ENCODE data around the gene DDB1.

DDB1 gene

DNA sequence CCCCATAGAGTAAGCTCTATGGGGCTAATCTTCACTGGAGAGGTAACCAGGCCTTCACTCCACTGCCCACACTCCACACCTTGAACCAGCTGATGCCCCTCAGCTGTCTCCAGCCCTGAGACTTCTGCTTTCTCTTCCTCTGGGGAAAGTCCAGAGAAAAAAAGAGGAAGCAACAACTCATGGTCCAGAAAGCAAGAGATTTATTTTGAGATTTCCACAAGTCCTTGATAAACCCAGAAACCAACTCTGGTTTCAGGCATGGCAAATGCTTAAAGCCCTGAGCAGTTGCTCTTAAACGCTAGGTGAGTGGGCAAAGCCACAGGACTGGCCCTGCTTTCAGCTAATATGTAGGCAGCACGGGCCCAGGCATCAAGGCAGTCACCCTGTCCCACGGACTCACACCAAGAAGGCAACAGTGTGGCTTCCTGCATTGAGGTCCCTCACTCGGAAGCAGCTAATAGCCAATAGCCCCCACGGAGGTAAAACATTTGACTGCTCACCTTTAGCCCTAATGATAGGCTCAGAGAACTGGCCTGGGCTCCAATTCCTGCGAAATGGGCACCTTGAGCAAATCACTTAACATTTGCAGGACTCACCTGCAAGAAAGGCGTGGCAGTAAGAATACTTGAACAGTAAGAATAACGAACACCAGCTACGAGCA lies 24.5 kb upstream of the DDB1 start:
- no peak for DNase-seq (ENCODE audit: low read depth, low spot score)
- no peak overlapping the region for H3K27ac ChIP-seq

DNA sequence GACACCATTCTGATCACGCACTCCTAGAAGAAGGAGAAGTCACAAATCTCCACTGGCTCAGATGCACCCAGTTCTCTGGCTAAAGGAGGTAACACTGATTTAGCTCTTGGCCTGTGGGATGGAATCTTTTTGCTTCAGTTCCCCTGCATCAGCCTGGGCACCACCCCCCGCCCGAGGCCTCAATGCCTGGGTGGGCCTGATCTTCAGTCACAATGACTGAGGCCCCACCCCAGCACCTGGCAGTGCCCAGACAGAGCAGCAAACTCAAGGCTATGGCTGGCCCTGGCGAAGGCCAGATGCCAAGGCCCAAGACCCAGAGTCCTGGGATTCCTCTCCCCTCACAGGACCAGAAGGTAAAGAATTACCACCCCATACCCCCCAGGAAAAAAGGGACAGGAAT lies 23.8 kb upstream of the DDB1 start:
- no peak for DNase-seq (ENCODE audit: low read depth, low spot score)
- H3K27ac ChIP-seq: no peak overlapping the region

DNA sequence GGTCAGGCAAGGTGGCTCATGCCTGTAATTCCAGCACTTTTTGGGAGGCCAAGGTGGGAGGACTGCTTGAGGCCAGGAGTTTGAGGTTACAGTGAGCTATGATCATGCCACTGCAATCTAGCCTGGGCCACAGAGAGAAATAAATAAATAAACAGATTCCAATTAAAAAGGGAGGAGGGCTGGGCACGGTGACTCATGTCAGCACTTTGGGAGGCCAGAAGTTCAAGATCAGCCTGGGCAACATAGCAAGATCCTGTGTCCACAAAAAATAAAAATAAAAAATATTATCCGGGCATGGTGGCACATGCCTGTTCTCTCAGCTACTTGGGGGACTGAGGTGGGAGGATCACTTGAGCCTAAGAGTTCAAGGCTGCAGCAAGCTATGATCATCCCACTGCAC lies 21.3 kb upstream of the DDB1 start:
- DNase-seq (ENCODE audit: low read depth, low spot score): no peak
- H3K27ac ChIP-seq: no peak overlapping the region

DNA sequence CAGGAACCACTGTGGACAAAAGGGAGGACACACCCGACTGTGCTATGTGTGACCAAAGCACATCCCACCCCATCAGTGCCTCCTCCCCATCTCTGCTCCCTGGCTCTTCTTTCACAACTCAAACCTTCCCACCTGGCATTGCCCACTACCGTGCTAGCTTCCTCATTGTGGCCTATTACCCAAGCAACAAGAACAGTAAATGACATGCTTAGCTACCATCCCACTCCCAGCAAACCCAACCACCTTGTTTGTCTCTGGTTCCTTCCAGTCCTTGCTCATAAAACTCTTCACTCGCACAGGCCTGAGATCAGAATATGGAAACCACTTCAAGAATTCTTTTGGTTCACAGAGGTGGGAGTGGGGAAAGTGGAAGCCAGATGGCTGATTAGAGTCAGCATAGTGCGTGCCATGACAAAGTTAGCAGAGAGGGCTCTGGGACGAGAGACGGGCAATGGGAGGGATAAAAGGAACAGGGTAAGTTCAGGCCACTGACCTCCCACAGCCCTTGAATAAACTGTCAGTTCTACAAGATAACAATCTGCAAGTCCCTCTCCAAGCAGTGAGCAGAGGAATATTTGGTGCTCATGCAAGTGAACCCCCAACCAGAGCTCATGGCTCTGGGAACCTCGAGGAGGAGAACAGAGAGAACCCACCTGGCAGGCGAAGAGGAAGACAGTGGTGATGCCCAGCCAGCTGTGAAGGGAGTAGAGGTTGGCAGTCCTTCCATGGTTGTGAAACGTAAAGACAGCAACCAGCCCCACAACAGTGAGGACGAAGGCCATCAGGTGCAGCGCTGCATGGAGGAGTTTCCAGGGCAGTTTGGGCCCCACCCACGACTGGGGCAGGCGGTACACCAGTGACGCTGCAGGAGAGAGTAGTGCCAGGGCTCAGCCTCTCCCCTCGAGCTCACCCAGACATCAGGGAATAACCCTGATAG lies 20.5 kb upstream of the DDB1 start:
- H3K27ac ChIP-seq: no peak overlapping the region
- DNase-seq (ENCODE audit: low read depth, low spot score): no peak

DNA sequence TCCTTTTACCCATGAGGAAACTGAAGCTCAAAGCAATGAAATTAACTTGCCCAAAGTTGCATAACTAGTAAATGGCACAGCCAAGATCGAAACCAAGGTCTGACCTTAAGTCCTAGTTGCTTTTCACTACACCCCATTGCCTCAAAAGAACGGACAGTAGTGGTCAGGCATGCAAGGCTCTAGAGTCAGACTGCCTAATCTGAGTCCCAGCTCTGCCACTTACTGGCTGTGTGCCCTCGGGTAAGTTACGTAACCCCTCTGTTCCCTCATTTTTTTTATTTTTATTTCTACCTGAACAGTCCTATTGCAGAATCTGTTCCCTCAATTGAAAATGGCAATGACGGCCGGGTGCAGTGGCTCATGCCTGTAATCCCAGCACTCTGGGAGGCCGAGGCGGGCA lies 19.1 kb upstream of the DDB1 start:
- H3K27ac ChIP-seq: no peak overlapping the region
- no peak for DNase-seq (ENCODE audit: low read depth, low spot score)

DNA sequence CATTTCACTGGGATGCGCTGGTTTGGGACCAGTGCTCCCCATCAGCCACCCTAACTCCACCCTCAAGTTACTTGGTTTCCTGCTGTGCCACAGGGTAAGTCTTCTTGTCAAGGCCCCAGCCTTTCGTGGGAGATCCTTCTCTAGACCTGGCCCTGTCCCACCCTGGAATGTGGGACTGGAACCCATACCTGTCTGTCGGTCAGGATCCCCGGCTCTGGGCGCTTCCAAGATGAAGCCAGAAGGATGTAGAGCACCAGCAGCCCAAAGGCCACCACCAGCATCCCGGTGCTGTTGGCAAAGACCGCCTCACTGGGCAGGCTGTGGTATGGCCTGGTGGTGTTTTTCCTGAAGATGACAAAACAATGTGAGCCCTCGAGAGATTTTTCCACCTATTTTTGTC lies 17.9 kb upstream of the DDB1 start:
- DNase-seq (ENCODE audit: low read depth, low spot score): no peak
- no peak overlapping the region for H3K27ac ChIP-seq

DNA sequence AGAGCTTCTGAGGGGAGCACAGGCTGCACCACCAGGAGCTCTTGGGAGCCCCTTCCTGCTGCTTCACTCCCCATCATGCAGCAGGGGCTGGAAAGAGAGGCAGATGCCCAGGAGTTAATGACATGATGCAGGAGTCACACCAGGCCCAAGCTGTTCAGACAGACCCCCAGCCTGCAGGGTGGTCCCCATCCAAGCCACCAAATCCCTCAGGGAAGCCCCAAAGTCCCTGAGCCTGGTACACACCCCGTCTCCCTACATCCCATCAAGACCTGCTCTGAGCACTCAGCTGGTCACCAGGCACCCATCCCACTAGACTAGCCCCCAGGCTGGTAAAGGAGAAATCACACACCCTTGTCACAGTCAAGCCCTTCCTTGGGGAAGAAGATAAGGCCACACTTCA lies 17.4 kb upstream of the DDB1 start:
- no peak for DNase-seq (ENCODE audit: low read depth, low spot score)
- H3K27ac ChIP-seq: no peak overlapping the region

DNA sequence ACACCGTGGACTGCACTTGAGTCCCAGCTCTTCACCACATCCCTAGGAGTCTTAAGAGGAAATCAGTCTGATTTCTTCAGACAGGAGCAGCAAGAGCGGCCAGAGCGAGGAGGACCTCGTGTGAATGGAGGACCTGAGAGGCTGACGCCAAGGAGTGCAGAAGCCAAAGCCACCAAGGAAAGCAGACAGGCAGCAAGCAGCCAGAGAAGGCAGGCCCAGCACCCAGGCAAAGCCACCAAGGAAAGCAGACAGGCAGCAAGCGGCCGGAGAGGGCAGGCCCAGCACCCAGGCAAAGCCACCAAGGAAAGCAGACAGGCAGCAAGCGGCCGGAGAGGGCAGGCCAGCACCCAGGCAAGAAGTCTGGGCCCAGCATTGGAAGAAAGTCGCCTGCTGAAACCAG lies 17.0 kb upstream of the DDB1 start:
- no peak overlapping the region for H3K27ac ChIP-seq
- DNase-seq (ENCODE audit: low read depth, low spot score): no peak

DNA sequence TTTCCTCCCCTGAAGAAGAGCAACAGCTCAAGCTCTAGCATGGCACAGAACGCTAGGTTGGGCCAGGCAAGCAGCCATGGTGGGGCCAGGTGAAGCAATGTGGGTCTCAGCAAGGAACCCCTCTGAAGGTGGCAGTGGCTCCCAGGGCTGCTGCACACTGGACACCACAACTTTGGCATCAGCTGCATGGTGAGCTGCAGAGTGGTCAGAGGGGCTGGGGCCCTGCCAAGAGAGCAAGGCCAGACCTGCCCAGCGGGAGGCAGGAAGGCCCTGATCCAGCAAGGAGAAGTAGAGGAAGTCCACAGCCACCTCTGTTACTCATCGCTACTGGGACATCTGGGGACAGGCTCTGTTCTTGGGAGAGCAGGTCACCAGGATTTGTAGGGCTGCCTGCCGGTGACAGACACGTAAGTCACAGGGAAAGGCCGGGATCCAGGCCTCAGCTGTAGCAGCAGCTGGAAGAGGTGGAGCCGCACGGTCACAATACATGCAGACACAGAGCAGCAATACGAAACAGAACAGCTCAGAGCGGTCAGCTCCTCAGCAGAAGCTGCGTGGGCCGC lies 16.4 kb upstream of the DDB1 start:
- no peak overlapping the region for H3K27ac ChIP-seq
- no peak for DNase-seq (ENCODE audit: low read depth, low spot score)

DNA sequence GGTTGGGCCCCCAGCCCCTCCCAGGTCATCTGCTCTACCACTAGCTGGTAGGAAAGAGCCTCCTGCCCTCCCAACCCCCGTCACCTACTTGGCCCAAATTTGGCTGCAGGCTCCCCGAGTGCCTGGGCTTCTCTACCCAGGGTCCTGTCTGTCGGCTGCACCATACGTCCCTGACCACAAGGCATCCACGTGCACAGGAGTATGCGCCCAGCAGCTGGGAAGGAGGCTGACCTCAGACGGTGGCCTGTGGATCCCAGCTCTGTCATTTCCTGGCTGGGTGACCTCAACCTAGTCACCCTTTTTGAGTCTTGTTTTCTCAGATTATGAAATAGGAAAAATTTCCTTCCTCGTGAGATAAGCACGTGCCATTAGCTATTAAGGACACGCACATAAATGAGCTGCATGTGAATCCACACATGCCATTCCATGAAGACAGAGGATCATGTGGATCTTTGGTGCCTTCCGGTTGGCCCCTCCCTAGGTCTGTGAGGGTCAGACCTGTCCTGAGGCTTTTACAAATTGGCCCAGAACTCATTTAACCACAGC lies 15.1 kb upstream of the DDB1 start:
- no peak overlapping the region for H3K27ac ChIP-seq
- DNase-seq (ENCODE audit: low read depth, low spot score): no peak

DNA sequence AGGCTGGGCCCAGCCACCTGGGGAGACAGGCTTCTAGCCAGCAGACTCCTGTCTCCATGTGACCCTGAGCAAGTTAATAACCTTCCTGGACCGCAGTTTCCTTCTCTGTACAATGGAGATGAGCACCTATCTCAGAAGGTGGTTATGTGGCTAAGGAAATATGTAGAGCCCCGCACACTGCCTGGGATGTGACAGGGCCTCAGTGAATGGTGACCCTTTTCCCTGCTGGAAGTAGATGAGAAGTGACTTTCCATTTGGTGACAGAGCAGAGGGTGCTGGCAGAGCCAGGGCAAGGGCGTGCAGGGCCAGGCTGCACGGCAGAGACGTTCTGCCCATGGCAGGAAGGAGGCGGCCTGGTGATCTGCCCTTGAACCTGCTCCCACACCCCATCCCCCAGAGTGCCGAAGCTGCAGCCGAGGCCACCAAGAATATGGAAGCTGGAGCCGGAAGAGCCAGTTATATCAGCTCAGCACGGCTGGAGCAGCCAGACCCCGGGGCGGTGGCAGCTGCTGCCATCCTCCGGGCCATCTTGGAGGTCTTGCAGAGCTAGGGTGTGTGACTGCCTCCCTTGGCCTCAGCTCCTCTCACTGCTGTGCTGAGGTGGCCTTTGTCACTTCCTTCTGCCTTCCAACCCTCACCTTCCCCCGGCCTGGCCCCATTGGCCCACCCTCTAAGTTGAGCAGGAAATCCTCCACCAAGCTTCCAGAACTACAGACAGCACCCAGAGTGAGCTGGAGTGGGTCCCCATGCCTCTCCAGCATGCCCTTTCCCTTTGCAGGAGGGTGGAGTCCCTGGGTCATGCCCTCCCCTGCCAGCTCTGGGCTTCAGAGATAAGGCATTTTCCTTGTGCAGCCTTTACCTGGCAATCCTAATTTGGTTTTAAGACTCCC lies 13.3 kb upstream of the DDB1 start:
- no peak for DNase-seq (ENCODE audit: low read depth, low spot score)
- no peak overlapping the region for H3K27ac ChIP-seq

DNA sequence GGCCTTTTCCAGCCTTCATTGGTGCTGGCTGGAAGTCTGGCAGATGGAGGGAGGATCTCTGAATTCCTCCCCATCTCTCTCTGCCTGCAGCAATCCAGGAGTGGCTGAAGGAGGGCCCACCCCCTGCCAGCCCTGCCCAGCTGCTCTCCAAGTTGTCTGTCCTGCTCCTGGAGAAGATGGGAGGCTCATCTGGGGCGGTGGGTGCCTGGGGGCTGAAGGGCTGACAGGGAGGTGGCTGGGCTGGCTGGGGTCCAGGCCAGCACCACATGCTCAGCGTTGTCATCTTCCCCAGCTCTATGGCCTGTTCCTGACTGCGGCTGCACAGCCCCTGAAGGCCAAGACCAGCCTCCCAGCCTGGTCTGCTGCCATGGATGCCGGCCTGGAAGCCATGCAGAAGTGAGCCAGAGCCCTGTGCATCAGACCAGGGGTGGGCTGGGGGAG lies 12.3 kb upstream of the DDB1 start:
- H3K27ac ChIP-seq: no peak overlapping the region
- no peak for DNase-seq (ENCODE audit: low read depth, low spot score)

DNA sequence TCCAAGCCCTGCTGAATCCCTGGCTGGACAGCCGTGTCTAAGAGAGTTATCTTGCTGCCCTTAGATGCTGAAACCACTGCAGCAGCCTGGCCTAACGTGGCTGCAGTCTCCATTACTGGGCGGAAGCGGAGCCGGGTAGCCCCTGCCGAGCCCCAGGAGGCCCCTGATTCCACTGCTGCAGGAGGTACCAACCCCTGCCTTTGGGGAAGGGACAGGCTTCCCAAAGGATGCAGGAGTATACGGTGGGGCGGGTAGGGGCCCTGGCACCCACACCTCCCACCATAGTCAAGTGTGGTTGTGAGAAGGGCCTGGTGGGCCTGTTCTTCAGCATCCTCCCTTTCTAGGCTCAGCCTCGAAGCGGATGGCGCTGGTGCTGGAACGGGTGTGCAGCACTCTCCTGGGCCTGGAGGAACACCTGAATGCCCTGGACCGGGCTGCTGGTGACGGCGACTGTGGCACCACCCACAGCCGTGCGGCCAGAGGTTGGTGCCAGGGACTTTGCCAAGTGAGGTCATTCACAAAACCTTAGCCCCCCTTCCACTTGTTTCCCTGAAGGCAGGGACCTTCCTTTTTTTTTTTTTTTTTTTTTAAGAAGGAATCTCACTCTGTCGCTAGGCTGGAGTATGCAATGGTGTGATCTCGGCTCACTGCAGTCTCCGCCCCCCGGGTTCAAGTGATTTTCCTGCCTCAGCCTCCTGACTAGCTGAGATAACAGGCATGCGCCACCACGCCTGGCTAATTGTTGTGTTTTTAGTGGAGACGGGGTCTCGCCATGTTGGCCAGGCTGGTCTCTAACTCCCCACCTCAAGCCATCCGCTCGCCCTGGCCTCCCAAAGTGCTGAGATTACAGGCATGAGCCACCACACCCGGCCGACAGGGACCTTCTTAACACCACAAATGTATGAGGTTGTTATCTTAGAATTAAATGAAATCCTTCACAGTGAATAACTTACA lies 11.2 kb upstream of the DDB1 start:
- H3K27ac ChIP-seq: no peak overlapping the region
- no peak for DNase-seq (ENCODE audit: low read depth, low spot score)

DNA sequence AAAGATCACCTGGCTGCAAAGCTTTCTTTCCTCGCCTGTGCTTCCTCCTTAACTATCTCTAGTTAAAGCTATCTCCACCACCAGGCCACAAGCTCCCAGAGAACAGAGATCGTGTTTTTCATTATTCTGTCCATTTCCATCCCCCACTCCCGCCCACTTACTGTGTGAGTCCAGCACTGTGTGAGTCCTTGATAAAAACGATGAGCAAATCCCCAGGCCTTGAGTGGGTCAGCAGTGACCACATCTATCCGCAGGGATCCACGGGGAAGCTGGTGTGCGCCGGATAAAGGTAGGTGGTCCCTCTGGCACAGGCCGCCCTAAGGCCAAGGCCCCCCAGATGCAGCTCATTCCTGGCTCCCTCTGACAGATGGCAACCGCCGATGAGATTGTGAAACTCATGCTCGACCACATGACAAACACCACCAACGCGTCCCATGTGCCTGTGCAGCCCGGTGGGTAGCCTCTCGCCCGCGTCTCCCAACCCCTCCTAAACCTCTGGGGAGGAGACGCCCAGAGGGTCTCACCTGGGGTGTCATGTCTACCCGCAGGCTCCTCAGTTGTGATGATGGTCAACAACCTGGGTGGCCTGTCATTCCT lies 9.4 kb upstream of the DDB1 start:
- DNase-seq (ENCODE audit: low read depth, low spot score): no peak

DNA sequence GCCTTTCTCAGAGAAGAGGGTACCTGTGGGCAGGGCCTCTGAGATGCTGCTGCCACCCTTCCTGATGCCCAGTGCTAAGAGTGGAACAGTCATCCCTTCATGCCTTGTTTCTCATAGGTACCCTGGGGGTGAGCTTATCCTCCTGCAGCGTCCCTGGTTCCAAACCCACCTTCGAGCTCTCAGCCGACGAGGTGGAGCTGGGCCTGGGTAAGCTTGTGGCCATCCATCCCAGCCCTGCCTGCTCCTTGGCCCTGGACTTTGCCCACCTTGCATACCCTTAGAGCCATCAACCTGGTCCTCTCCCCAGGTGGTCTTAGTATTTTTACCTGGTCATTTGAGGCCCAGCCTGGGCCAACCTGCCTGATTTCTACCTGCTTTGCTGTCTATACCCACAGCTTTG lies 8.8 kb upstream of the DDB1 start:
- H3K27ac ChIP-seq: no peak overlapping the region

More for the DNA sequence above, 9.4 kb upstream of the DDB1 start:
- no peak overlapping the region for H3K27ac ChIP-seq

DNA sequence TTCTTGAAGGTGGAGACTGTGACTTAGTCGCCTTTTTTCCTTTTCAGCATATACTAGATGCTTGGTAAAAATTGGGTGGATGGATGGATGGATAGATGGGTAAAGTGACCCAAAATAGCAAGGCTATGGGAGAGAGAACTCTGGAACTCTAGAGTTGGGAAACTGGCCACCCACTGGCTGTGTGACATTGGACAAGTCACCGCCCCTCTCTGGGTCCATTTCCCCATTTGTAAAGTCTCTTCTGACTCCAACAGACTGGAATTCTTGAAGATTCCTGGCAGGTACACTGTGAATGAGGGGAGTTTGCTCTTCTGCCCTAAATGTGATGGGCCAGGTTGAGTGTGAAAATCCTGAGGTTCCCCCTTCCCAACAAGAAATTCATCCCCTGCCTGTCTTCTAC lies 8.1 kb upstream of the DDB1 start:
- DNase-seq (ENCODE audit: low read depth, low spot score): no peak
- no peak overlapping the region for H3K27ac ChIP-seq

More for the DNA sequence above, 8.8 kb upstream of the DDB1 start:
- no peak for DNase-seq (ENCODE audit: low read depth, low spot score)

DNA sequence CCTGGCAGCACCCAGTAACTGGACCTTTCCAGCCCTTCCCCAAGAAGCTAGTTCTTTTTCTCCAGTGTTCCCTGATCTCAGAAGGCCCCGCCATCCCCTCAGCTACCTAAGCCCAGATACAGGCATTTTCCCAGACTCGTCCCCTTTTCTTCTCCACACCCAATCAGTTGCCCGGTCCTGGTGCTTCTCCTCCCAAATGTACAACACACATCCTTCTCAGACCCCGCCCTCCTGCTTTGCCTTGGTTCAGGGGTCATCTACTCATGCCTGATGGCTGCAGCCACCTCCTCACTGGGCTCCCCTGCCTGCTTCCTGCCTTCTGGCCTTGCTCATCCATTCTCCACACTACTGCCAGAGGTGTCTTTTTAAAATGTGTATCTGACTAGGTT lies 6.6 kb upstream of the DDB1 start:
- no peak overlapping the region for H3K27ac ChIP-seq
- DNase-seq (ENCODE audit: low read depth, low spot score): no peak

DNA sequence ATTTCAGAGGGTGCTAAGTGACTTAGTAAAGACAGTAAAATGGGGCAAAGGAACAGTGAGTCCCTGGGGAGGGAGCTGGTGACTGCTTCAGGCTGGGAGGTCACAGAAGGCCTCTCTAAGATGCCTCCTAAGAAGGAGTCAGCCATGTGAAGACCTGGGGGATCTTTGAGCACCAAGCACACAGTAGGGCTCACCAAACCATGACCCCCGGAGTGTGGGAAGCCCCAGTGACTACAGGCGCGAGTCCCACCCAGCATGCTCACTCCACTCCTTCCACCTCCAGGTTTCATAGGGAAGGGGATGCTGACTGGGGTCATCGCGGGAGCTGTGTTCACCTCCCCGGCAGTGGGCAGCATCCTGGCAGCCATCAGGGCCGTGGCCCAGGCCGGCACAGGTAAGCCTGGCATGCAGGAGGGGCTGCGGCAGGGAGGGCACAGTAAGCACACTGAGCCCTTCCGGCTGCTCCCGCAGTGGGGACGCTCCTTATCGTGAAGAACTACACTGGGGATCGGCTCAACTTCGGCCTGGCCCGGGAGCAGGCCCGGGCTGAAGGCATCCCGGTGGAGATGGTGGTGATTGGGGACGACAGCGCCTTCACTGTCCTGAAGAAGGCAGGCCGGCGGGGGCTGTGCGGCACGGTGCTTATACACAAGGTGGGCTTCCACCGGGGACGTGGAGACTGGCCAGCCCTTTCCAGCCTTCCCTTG lies 6.0 kb upstream of the DDB1 start:
- H3K27ac ChIP-seq: no peak overlapping the region
- no peak for DNase-seq (ENCODE audit: low read depth, low spot score)
